Endodermal cell (in vitro differentiated cells): ENCODE data around the gene PLCG2. TPM values are rescaled to one million over a fixed set of nuclear protein-coding genes. Genes with fewer than 3 reads are reported as not detected.

ENCODE experiments used
- DNase-seq: peaks from one replicate; pipeline ENCODE4 v3.0.0-alpha.2; 2017
- H3K27ac ChIP-seq: 2 replicates; pipeline ENCODE4 v1.5.1; 2013; ENCODE audit warnings: mild to moderate bottlenecking, low read depth, low read length, moderate library complexity
- H3K27me3 ChIP-seq: 2 replicates; pipeline ENCODE4 v1.6.1; 2013; ENCODE audit warnings: mild to moderate bottlenecking, low read length, moderate library complexity; ENCODE audit not compliant: insufficient read depth, control insufficient read depth, poor library complexity, severe bottlenecking
- H3K36me3 ChIP-seq: 2 replicates; pipeline ENCODE4 v1.7.0; 2013; ENCODE audit warnings: mild to moderate bottlenecking, low read length, moderate library complexity; ENCODE audit not compliant: control insufficient read depth, insufficient read depth
- H3K4me1 ChIP-seq: one replicate; pipeline ENCODE4 v1.7.0; 2013; ENCODE audit warnings: low read length; ENCODE audit not compliant: control insufficient read depth, insufficient read depth
- H3K4me3 ChIP-seq: 2 replicates; pipeline ENCODE4 v1.5.1; 2013; ENCODE audit warnings: mild to moderate bottlenecking, low read length, moderate library complexity
- H3K9ac ChIP-seq: 2 replicates; pipeline ENCODE4 v1.6.1; 2013; ENCODE audit warnings: mild to moderate bottlenecking, low read length, moderate library complexity; ENCODE audit not compliant: poor library complexity, severe bottlenecking; ENCODE audit errors: extremely low read depth
- H3K9me3 ChIP-seq: 2 replicates; pipeline ENCODE4 v1.6.1; 2013; ENCODE audit warnings: mild to moderate bottlenecking, low read length, moderate library complexity; ENCODE audit not compliant: control insufficient read depth
- H3K27ac Mint-ChIP-seq: 2 replicates; pipeline ENCODE4 v1.8.0; 2020; ENCODE audit warnings: mixed read lengths
- H3K27me3 Mint-ChIP-seq: 2 replicates; pipeline ENCODE4 v1.8.0; 2021; ENCODE audit warnings: mild to moderate bottlenecking, mixed read lengths; ENCODE audit not compliant: insufficient read depth
- H3K36me3 Mint-ChIP-seq: 2 replicates; pipeline ENCODE4 v1.8.0; 2020; ENCODE audit warnings: low read depth, mixed read lengths
- H3K4me1 Mint-ChIP-seq: 2 replicates; pipeline ENCODE4 v1.8.0; 2020; ENCODE audit warnings: mixed read lengths
- H3K4me3 Mint-ChIP-seq: 2 replicates; pipeline ENCODE4 v1.8.0; 2020; ENCODE audit warnings: mild to moderate bottlenecking, moderate library complexity, mixed read lengths
- H3K9me3 Mint-ChIP-seq: 2 replicates; pipeline ENCODE4 v1.8.0; 2020; ENCODE audit warnings: mild to moderate bottlenecking, mixed read lengths
- WGBS, 2 experiments: methylation state at CpG; one replicate each; pipeline versions ENCODE4 v1.1.5 to v1.1.7; 2013; ENCODE audit warnings: missing lambda C conversion rate in 2 of 2, mixed read lengths in 1 of 2; ENCODE audit not compliant: insufficient coverage in 1 of 2, insufficient read length in 1 of 2; 5-methylcytosine and 5-hydroxymethylcytosine counted together
- total RNA-seq, 2 donors: library from RNA; stranded (reverse); fragmentation: NEBNext Ultra II Directional in 1 of 2; extraction: Animal tissue kit (Norgen Biotek cat#: 25700) in 1 of 2; gene quantifications; 2 replicates in 1 of 2; 3 replicates in 1 of 2; pipeline ENCODE4 v1.2.1, GENCODE V29; 2021
- TF ChIP-seq, protein P1 (sequence below): fragments of 200-600 bp; sonication (generic); conservative IDR thresholded peaks from 2 replicates; pipeline ENCODE4 v1.5.0; 2021; ENCODE audit warnings: antibody characterized with exemption, mild to moderate bottlenecking

Gene PLCG2
- total RNA-seq, 2 donors from 2014 or later, result 34.7 to 48.4 TPM

DNA sequence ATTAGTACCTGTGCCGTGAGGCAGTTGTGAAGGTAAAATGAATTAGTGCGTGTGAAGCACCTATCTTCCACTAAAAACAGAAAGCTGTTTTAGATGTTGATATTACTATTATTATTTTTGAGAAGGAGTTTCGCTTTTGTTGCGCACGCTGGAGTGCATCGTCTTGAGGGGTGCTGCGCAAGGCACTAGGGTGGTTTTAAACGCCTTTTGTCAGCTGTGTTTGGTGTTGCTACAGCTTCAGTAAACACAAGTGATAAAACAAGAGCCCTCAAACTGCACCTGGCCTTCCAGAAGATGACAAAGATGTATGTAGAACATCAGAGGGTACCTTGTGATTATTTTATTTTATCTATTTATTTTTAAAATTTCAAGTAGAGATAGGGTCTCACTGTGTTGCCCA, 38.2 kb downstream of the PLCG2 start:
- 86 to 89% methylated on average over 6 to 8 of the region's 8 CpGs for WGBS, 2 experiments
- no peak overlapping the region for H3K4me3 Mint-ChIP-seq

DNA sequence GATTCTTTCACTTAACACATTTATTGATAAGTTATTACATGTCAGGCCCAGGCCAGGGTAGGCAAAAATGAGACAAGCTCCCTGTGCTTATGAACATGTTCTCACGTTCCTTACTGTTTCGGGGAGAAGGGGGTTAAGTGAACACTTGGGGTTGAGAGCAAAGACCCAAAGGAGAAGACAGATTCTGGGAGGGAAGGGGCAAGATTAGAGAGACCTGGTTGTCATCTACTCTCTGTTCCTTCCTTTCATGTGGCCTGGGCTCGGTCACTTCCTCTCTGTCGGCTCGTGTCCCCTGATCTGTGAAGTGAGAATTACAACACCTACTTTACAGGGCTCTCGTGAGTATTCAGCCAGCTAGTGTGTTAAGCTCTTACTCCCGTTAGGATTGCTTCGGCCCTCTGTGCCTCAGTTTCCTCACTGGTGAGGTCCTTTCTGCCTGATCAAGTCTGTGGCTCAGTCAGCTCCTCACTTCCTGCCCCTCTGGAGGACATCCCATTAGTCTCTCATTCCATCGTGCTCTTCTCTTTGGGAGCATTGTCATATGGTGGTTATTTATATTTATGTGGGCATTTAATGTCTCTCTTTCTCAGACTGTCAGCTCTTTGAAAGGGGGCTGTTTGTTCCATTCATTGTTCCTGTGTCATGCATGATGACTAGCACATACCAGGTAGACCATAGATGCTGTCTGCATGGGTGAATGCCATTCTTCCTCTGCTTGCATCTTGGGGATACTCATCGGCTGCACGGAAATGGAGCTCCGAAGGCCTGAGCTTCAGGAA, 38.9 kb downstream of the PLCG2 start:
- DNase-seq, result no peak
- TF ChIP-seq, protein P1, sequence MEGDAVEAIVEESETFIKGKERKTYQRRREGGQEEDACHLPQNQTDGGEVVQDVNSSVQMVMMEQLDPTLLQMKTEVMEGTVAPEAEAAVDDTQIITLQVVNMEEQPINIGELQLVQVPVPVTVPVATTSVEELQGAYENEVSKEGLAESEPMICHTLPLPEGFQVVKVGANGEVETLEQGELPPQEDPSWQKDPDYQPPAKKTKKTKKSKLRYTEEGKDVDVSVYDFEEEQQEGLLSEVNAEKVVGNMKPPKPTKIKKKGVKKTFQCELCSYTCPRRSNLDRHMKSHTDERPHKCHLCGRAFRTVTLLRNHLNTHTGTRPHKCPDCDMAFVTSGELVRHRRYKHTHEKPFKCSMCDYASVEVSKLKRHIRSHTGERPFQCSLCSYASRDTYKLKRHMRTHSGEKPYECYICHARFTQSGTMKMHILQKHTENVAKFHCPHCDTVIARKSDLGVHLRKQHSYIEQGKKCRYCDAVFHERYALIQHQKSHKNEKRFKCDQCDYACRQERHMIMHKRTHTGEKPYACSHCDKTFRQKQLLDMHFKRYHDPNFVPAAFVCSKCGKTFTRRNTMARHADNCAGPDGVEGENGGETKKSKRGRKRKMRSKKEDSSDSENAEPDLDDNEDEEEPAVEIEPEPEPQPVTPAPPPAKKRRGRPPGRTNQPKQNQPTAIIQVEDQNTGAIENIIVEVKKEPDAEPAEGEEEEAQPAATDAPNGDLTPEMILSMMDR, result no peak
- Histone ChIP-seq H3K36me3 (no peaks in the 10 kb centered on the region), H3K9ac (no peak overlapping the region), H3K9me3 (no peaks in the 10 kb centered on the region), H3K27me3 (no peaks in the 10 kb centered on the region), H3K27ac (no peak overlapping the region), H3K4me1 (peaks cover 5% of the 10 kb centered on the region), H3K4me3 (no peak overlapping the region)
- Mint-ChIP-seq H3K9me3 (peaks cover 2% of the 10 kb centered on the region), H3K36me3 (no peaks in the 10 kb centered on the region), H3K4me3 (no peak overlapping the region), H3K4me1 (peaks cover 37% of the 10 kb centered on the region), H3K27ac (no peak overlapping the region), H3K27me3 (no peaks in the 10 kb centered on the region)
- WGBS, 2 experiments, result 79 to 86% methylated on average over 10 to 12 of the region's 12 CpGs

More for the DNA sequence above, 38.2 kb downstream of the PLCG2 start:
- DNase-seq, result no peak
- H3K9me3 Mint-ChIP-seq, result peaks cover 8% of the 10 kb centered on the region
- Histone ChIP-seq H3K27me3 (no peaks in the 10 kb centered on the region), H3K4me1 (peaks cover 5% of the 10 kb centered on the region), H3K9me3 (no peaks in the 10 kb centered on the region), H3K36me3 (no peaks in the 10 kb centered on the region), H3K27ac (no peak overlapping the region), H3K9ac (no peak overlapping the region), H3K4me3 (no peak overlapping the region)
- H3K27ac Mint-ChIP-seq, result no peak overlapping the region
- TF ChIP-seq, protein P1, result no peak
- no peaks in the 10 kb centered on the region for H3K36me3 Mint-ChIP-seq
- no peaks in the 10 kb centered on the region for H3K27me3 Mint-ChIP-seq
- peaks cover 36% of the 10 kb centered on the region for H3K4me1 Mint-ChIP-seq

DNA sequence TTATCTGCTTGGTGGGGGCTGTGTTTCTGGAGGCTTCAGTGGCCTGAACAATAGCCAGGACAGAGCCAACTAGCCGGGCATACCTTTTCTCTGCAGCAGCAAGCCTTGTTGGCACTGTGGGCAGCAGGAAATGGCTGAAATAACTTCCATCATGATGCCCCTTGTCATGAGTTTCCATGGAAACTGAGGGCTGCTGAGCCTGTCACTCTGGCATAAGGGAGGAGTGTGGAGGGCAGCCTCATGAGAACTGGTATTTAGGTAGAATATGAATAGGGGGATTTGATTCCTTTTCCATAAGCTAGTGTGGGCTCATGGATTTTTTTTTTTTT, 39.4 kb downstream of the PLCG2 start:
- H3K4me1 Mint-ChIP-seq, result peaks cover 39% of the 10 kb centered on the region

More for the DNA sequence above, 39.4 kb downstream of the PLCG2 start:
- Mint-ChIP-seq H3K36me3 (no peaks in the 10 kb centered on the region), H3K27ac (no peak overlapping the region), H3K27me3 (no peaks in the 10 kb centered on the region), H3K4me3 (no peak overlapping the region), H3K9me3 (no peaks in the 10 kb centered on the region)
- TF ChIP-seq, protein P1, result no peak
- H3K4me3 ChIP-seq, result no peak overlapping the region
- no peak for DNase-seq
- no peaks in the 10 kb centered on the region for H3K36me3 ChIP-seq
- peaks cover 5% of the 10 kb centered on the region for H3K4me1 ChIP-seq
- no peaks in the 10 kb centered on the region for H3K9me3 ChIP-seq
- H3K9ac ChIP-seq, result no peak overlapping the region
- WGBS, 2 experiments, result 43 to 86% methylated on average over 1 of the region's 1 CpG
- no peak overlapping the region for H3K27ac ChIP-seq
- H3K27me3 ChIP-seq, result no peaks in the 10 kb centered on the region
